HG03159 (cell line): ENCODE data around the gene NUBP2.
"Not testable (repeated sequence)": the region's sequence is repeated elsewhere in the genome, so short reads cannot be mapped to it uniquely, and the experiment has no call there.

Experiments used
- ATAC-seq: cut with Tn5 transposase; IDR thresholded peaks from one replicate; pipeline ENCODE4 v1.9.1; 2021; ENCODE audit warnings: mild to moderate bottlenecking, moderate library complexity; ENCODE audit not compliant: unreplicated experiment

Gene NUBP2

GRCh38 chr16:1794908-1795666, 12.3 kb downstream of the NUBP2 start:
- no peak for ATAC-seq

- not testable (repeated sequence) for ATAC-seq
Measured at GRCh38 chr16:1799263-1799662, 16.5 kb downstream of the NUBP2 start.

DNA sequence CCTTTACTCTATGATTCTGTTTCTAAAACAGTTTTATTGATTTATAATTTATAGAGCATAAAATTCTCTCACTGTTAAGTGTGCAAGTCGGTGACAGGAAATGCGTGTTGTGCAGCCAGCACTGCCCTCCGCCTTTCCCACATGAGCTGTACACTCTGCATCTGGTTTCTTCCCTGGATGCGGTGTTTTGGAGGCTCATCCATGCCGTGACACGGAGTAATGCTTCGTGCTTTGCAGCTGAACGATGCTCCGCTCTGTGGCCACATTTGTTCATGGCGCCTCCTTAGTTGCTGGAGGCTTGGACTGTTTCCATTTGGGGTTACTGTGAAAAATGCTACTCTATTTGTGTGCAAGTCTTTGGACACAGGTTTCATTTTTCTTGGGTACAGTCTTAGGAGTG, 17.9 kb downstream of the NUBP2 start:
- no peak for ATAC-seq

- no peak for ATAC-seq
Measured at GRCh38 chr16:1807626-1808025, 24.9 kb downstream of the NUBP2 start.

DNA sequence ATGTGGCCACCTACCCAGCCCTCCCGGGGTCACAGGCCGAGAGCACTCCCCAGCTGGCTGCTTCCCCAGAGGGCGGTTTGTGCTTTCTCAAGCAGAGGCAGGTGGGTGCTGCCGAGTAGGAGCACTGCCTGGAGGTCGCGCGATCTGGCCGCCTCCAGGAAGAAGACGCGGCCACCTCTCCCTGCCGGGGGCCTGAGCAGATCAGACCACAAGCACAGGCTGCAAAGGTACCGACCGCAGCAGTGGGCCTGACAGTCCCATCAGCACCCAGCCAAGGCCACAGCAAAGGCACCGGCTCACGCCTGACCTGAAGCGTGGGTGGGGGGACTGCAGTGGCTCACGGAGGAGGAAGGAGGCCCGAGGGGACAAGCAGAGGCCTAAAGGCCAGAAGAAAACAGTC, 25.9 kb downstream of the NUBP2 start:
- no peak for ATAC-seq

GRCh38 chr16:1809281-1809801, 26.6 kb downstream of the NUBP2 start:
- ATAC-seq: no peak

GRCh38 chr16:1810106-1810505, 27.3 kb downstream of the NUBP2 start:
- ATAC-seq: no peak

- ATAC-seq: no peak
Measured at GRCh38 chr16:1810536-1810935, 27.8 kb downstream of the NUBP2 start.

GRCh38 chr16:1812732-1813163, 30.0 kb downstream of the NUBP2 start:
- no peak for ATAC-seq

GRCh38 chr16:1815461-1815860, 32.7 kb downstream of the NUBP2 start:
- no peak for ATAC-seq

- no peak for ATAC-seq
Measured at GRCh38 chr16:1816396-1817275, 33.9 kb downstream of the NUBP2 start.

GRCh38 chr16:1817276-1817589, 34.5 kb downstream of the NUBP2 start:
- no peak for ATAC-seq

GRCh38 chr16:1817716-1818115, 35.0 kb downstream of the NUBP2 start:
- no peak for ATAC-seq

DNA sequence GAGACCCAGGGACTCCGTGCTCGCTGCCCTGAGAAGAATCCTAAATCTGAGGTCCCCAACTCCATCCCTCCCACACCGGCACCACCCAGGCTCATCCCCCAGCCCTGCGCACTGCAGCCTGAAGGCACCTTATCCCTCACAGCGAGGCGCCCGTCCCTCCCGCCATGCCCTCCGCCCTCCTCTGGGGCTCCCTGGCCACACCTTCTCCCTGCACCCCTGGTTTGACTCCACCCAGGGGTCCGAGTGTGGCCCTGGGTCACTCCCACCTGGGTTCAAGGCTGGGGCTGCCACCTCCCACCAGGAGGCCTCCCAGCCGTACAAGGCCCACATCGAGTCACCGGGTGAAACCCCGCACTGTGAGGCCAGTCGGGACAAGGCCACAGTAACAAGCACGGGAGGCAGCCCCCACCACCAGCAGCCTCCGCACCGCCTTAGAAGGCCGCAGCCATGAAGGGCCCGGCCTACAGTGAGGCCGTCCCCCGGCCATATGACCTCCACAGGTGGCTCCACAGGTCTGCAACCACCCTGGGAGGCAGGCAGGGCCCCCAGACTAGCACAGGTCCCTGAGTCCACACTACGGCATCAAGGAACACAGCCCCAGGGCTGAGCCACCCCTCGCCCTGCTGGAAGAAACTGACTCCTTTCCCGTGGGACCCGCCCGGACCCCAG, 35.6 kb downstream of the NUBP2 start:
- ATAC-seq: no peak

DNA sequence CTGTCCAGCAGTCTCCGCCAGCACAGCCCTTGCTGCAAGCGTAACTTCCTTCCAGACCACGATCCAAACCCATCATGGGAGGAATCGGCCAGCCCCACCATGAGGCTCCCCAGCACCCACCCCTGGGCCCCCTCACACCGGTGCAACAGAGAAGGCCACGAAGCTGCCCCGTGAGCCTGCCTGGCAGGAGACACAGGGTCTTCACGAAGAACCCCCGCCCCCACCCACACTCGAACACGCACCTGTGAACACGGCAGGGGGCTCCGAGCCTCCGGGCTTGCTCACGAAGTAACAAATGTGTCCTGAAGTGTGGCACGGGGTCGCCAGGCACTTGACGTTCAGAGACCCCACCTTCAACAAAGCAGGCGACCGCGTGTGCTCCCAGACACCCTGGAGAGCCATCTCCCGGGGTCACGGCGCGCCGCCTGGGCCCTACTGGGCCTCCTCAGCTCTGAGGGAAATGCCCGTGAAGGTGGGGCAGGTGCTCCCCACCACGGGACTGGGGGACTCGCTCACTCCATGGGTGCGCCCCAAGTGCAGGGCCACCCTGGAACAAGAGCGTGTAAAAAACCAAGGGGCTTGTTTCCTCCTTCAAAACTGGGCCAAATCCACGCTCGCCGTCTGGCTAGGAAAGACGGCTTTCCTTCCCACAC, 36.2 kb downstream of the NUBP2 start:
- ATAC-seq: no peak

GRCh38 chr16:1819611-1820010, 36.9 kb downstream of the NUBP2 start:
- no peak for ATAC-seq

DNA sequence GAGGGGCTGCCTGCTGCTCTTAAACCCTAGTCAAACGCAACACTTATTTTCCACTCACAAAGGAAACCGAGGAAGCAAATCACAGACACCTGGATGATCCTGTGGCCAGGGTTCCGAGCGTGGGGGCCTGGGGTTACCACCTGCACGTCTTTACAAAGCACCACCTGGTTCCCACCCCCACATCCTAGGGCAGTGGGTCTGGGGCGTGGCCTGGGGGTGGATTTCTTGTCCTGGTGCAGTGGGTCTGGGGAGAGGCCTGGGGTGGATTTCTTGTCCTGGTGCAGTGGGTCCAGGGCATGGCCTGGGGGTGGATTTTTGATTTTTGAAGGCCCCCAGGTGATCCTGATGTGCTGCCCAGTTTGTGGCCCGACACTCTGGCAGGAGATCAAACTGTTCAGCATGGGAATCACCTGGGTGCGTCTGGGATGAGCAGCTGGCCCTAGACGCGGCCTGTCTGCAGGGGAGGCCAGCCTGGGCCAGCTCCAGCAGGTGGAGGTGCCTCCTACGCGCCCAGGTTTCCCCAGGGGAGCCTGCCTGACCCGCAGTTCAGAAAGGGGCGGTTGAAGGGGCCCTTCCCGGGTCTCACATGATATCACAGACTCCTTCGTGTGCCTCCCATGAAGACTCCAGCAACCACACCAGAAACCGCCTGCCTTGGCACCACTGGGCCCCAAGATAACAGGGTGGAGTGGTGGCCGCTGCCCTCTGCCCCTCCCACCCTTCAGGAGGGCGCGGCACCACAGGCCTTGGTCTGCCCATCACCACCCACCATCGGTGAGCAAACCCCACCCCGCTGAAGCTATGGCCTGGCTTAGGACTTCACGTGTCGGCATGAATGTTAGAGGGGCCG, 37.6 kb downstream of the NUBP2 start:
- no peak for ATAC-seq

GRCh38 chr16:1820946-1821290, 38.2 kb downstream of the NUBP2 start:
- no peak for ATAC-seq

- ATAC-seq: no peak
Measured at GRCh38 chr16:1821861-1822611, 39.3 kb downstream of the NUBP2 start.
